Frontal cortex (tissue), 4 donors: ENCODE results near the gene RPH3AL. TPM values are rescaled to one million over a fixed set of nuclear protein-coding genes. Genes with fewer than 3 reads are reported as not detected.
A peak's percentile ranks its signal among the peaks of the same experiment; 100 is the strongest.

Experiments
- DNase-seq, 2 donors: peaks; one replicate each; pipeline ENCODE4 v3.0.0; 2012; ENCODE audit warnings: low spot score in 2 of 2
- FAIRE-seq: peaks from 2 replicates; lab custom pipeline; 2012; peaks lifted over from hg19 to GRCh38; lab: Jason Lieb, UNC
- total RNA-seq: library from RNA; depleted of rRNA; stranded (reverse); fragments of >200 nt; gene quantifications from one replicate; pipeline ENCODE4 v1.2.3, GENCODE V29; 2014
- donor health status: control.
- donor health status: control.
- donor health status: control.

The RPH3AL gene
- total RNA-seq, 1 donor from 2014 or later, result 3.3 TPM

DNA sequence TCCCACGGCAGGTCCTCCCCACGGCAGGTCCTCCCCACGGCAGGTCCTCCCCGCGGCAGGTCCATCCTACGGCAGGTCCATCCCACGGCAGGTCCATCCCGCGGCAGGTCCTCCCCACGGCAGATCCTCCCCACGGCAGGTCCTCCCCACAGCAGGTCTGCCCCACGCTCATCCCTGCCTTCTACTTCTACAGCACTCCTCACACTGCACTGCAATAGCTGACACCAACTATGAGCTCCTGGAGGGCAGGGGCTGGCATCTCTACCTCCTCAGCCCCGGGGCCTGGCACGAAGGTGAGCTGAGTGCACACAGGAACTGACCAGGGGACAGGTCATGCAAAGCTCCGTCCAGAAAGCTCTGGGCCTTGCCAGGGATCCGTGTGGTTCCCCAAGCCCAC lies 45.3 kb downstream of the RPH3AL start:
- no peak for FAIRE-seq
- DNase-seq, result no peak

GRCh38 chr17:306536-307294 lies 45.9 kb downstream of the RPH3AL start:
- DNase-seq (no peak), FAIRE-seq (no peak)

- DNase-seq (no peak), FAIRE-seq (no peak)
Observed at GRCh38 chr17:306116-306515, 46.5 kb downstream of the RPH3AL start.

DNA sequence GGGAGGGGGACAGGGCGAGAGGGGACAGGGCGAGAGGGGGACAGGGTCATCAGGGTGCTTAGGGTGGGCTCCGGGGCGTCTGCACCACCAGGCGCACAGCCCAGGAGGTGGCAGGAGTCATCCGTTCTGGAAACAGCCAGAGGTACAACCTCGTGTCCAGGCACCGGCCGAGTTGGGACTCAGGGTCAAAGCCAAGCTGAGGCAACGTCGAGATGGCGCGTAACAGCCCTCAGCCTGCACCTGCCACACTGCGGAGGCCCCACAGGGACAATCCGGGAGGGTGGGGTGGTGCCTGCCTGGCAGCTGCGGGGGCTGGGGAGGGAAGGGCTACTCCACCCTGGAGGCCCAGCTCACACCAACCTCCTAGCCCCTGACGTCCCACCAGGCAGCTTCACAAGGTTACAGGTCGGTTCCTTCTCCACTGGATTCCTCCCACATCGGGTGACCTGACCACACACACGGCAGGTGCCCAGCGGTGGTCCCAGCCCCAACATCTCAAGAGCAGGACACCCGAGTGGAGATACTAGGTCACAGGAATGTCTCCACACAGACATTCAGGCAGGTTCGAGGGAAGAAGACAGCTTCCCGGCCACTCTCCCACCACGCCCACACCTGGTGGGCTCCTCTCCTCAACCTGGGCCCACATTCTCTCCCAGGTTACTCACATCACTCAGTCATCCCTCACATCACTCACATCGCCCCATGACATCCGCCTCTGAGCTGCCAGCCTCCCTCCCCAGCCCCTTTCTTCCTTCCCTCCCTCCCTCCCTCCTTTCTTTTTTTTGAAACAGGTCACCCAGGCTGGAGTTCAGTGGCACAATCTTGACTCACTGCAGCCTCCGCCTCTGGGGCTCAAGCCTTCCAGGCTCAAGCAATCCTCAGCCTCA lies 47.3 kb downstream of the RPH3AL start:
- DNase-seq (no peak), FAIRE-seq (no peak)

DNA sequence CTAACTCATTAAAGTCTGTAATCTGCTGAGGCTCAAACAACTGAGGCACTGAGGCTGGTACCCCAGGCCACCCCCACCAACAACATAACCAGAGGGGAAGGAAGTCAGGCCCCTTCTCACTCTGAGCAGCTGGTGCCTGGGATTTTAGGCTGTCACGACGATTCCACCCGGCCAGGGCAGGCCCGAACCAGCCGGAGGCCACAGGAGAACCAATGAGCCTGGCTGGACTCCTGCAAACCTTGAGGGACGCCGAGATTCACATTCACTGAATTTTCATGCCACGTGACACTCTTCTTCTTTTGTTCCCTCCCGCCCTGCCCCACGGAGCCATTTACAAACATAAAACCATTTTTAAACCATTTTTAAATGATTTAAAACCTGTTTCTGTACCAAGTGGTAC lies 48.1 kb downstream of the RPH3AL start:
- peak in 1 of 2 donors; percentile 64 for DNase-seq
- FAIRE-seq, result no peak

DNA sequence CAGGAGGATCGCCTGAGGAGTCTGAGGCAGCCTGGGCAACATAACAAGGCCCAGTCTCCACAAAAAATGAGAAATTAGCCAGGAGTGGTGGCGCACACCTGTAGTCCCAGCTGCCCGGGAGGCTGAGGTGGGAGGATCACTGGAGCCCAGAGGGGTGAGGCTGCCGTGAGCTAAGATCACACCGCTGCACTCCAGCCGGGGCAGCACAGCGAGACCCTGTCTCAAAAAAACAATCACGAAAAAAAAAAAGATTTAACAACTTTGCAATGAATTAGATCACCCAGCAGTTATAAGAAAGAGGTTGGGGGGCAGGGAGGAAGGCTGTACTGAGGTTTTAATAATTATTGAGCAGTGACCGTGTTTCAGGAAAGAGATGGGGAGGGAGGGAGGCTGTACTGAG lies 49.4 kb downstream of the RPH3AL start:
- no peak for FAIRE-seq

GRCh38 chr17:302300-302698 lies 50.3 kb downstream of the RPH3AL start:
- FAIRE-seq, result no peak
- no peak for DNase-seq

More for the DNA sequence above, 49.4 kb downstream of the RPH3AL start:
- DNase-seq, result no peak

DNA sequence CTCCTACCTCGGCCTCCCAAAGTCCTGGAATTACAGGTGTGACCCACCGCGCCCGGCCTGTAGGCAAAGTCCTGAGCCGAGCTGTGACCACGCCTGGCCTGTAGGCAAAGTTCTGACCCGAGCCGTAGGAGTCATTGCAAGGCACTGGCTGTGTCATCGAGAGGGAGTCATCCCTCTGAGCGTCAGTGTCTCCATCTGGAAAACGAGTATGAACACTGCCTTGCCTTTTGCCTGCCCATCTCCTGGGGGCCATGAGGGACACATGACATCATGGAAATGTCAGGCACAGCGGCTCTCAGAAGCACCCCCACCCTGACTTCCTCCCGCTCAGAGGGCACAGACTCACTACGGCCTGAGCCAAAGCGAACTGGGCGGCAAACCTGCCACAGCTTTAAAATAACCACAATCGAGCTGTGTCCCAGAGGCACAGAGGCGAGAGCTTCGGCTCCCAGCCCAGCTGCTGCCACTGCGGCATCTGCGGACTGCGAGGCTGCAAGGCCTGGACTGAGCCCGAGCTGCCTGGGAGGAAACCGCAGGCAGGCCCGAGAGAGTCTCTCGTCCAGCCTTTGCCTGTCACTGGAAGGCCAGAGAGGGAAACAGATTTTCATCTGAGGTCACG lies 50.8 kb downstream of the RPH3AL start:
- FAIRE-seq, result no peak
- DNase-seq, result no peak

GRCh38 chr17:300881-301280 lies 51.7 kb downstream of the RPH3AL start:
- FAIRE-seq, result no peak
- no peak for DNase-seq

DNA sequence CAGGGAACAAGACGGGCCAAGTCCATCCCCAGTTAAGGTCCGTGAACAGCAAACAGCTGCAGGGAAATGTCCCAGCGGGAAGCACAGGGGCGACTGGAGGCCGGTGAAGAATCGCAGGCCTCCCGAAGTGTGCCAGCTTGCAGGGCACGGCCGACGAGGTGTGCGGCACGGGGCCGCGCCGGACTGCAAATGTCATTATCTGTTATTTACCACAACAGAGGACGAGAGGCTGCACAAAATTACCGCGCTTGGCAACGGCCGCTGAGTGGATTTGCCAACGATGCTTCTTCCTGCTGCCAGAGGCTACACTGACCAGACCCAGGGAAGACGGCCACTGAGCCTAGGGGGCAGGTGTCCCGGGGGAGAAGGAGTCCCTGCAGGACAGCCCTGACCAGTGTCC lies 53.1 kb downstream of the RPH3AL start:
- no peak for DNase-seq
- no peak for FAIRE-seq

GRCh38 chr17:298791-299450 lies 53.7 kb downstream of the RPH3AL start:
- no peak for FAIRE-seq
- no peak for DNase-seq

GRCh38 chr17:297758-298157 lies 54.8 kb downstream of the RPH3AL start:
- no peak for FAIRE-seq
- no peak for DNase-seq

DNA sequence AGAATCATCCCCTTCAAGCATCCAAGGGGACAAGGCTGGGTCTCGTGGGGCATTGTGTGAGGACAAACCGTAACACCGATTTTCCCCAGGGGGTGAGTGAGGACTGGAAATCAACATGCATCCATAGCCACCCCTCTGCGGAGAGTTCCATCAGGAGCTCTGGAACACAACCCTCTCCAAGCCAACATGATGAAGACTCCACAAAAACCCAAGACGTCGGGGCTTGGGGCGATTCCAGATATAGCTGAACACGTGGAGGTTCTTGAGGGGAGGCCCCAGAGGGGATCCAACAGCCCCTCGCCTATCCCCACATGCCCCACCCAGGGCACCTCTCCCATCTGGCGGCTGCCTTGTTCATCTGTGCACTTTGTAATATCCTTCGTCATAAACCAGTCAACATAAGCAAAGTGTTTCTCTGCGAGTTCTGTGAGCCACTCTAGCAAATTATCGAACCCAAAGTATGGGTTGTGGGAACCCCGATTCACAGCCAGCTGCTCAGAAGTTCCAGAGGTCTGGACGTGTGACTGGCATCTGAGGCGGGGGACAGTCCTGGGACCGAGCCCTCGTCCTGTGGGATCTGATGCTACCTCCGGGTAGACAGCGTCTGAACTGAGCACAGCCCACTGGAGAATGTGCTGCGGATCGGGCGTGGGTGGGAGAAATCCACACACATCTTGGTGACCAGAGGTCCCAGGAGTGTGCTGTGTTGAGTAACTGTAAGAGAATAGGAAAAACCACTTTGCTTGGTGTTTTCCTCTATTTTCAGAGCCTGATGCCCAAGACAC lies 55.5 kb downstream of the RPH3AL start:
- FAIRE-seq (no peak), DNase-seq (no peak)

- no peak for DNase-seq
- no peak for FAIRE-seq
Observed at GRCh38 chr17:296379-296778, 56.2 kb downstream of the RPH3AL start.

DNA sequence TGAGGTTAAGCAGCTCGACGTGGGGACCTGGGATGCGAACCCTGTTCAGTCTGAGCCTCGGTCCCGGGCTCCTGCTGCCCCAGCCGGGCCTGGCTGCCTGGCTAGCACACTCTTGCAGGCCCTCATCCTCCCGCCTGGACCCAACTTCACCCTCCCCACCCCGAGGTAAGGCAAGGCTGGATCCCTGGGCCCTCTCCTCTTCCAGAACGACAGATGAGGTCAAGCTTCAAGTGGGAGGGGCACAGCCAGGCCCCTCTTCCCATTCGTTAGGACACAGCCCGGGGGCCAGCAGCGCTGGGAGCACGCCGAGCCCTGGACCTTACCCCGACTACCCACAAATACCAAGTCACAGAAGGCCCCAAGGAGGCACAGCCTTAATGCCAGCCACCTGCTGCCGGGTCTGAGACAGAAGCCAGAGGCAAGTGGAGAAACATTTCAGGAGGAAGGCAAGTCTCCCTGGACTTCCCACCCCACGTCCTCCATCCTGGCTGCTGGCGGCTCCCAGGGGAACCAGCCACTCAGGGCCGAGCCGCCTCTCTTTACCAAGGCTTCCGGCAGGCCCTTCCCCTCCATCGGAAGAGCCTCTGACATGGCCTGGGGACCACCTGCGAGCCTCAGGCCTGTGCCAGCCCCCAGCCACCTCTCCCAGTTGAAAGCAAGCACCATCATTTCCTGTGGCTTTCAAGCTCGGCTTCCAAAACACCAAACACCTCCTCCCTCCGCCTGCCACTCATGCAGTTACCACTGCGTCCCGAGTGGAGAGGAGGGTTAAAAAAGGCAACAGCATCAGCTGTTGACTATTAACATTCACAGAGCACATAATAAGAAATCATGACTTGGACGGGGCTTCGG lies 59.9 kb downstream of the RPH3AL start:
- no peak for FAIRE-seq
- no peak for DNase-seq

DNA sequence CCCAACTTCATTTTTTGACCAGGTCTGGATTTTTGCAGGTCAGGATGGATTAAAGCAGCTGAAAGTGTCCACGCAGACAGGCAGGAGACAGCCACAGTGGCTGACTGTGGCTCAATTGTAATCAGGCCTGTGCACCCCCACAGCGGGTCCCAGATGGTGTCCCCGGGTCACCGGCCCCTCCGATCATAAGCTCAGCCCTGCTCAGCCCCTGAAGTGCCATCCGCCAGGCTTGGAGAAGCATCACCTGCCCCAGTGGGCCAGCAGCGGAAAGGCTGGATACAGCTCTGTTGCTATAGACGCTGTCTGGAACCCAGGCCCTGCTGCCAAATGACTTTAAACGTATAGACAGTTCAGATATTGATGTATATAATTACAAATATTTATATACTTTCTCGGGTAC lies 60.6 kb downstream of the RPH3AL start:
- DNase-seq, result no peak
- FAIRE-seq, result no peak

DNA sequence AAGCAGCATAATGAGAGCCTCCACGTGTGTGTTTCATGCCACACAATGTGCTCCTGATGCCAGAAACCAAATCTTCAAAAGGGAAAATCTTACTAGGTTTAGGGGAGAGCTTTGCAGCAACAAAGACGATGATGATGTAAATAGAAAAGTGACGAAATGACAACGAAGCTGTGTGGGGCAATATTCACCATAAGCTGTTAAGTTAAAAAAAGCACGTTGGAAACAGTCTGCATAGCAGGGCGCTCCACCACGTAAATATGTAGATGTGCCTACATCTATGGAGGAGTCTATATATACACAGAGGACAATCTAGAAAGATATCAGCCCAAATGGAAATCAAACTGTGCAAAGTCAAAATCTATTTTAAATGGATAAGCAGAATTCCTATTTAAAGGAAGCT lies 61.0 kb downstream of the RPH3AL start:
- DNase-seq, result no peak
- FAIRE-seq, result no peak

DNA sequence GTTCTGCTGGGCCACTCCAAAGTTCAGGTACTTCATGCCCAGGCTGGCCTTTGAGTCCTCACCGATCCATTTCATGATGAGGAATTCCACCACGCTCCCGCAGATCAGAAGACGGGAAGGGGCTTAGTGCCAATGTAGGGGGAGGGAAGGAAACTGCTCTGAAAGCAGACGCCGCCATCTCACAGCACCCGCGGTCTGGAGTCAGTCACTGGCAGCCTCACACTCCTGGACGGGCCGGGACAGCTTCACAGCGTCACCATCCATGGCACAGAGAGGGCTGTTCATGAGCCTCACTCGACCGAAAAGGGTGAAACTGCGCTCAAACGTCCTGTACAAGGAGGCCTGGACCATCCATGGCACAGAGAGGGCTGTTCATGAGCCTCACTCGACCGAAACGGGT lies 62.0 kb downstream of the RPH3AL start:
- no peak for FAIRE-seq

GRCh38 chr17:290121-290521 lies 62.5 kb downstream of the RPH3AL start:
- FAIRE-seq, result no peak
- no peak for DNase-seq

More for the DNA sequence above, 62.0 kb downstream of the RPH3AL start:
- DNase-seq, result no peak
